Measurements from ENCODE around the gene SLC9C2. TPM values are rescaled to one million over a fixed set of nuclear protein-coding genes. Genes with fewer than 3 reads are reported as not detected.

Gene SLC9C2
- total RNA-seq, 1 donor from 2014 or later: 0.26 TPM

- H3K36me3 ChIP-seq: no peaks in the 10 kb centered on the region
- no peak overlapping the region for H3K27ac ChIP-seq
- intact Hi-C loops (cut with DNase I): no loop called here
- no peak for TF ChIP-seq CTCF (IDR thresholded peaks at IDR 0.05)
- H3K4me3 ChIP-seq: no peak overlapping the region
- H3K4me1 ChIP-seq: no peaks in the 10 kb centered on the region
- H3K9me3 ChIP-seq: no peaks in the 10 kb centered on the region
- DNase-seq (no peak), ATAC-seq (no peak)
- no peaks in the 10 kb centered on the region for H3K27me3 ChIP-seq
Observed at GRCh38 chr1:173580658-173581057, 22.2 kb downstream of the SLC9C2 start.

- ATAC-seq (no peak), DNase-seq (no peak)
- Histone ChIP-seq H3K36me3 (no peaks in the 10 kb centered on the region), H3K4me3 (no peak overlapping the region), H3K4me1 (no peaks in the 10 kb centered on the region), H3K27me3 (no peaks in the 10 kb centered on the region), H3K9me3 (no peaks in the 10 kb centered on the region), H3K27ac (no peak overlapping the region)
- TF ChIP-seq CTCF (IDR thresholded peaks at IDR 0.05): no peak
- intact Hi-C loops (cut with DNase I): no loop called here
Observed at GRCh38 chr1:173580071-173580470, 22.8 kb downstream of the SLC9C2 start.

GRCh38 chr1:173573596-173573995, 29.3 kb downstream of the SLC9C2 start:
- intact Hi-C loops (cut with DNase I): no loop called here

GRCh38 chr1:173572201-173572873, 30.5 kb downstream of the SLC9C2 start:
- H3K9me3 ChIP-seq: peaks cover 2% of the 10 kb centered on the region
- DNase-seq (no peak), ATAC-seq (no peak)
- no peaks in the 10 kb centered on the region for H3K4me1 ChIP-seq
- no peak overlapping the region for H3K27ac ChIP-seq
- H3K27me3 ChIP-seq: no peaks in the 10 kb centered on the region
- intact Hi-C loops (cut with DNase I): no loop called here
- no peak for TF ChIP-seq CTCF (IDR thresholded peaks at IDR 0.05)
- H3K36me3 ChIP-seq: no peaks in the 10 kb centered on the region
- no peak overlapping the region for H3K4me3 ChIP-seq

More at GRCh38 chr1:173573596-173573995, 29.3 kb downstream of the SLC9C2 start:
- Histone ChIP-seq H3K9me3 (no peaks in the 10 kb centered on the region), H3K27ac (no peak overlapping the region), H3K4me1 (no peaks in the 10 kb centered on the region), H3K36me3 (no peaks in the 10 kb centered on the region), H3K27me3 (no peaks in the 10 kb centered on the region), H3K4me3 (no peak overlapping the region)
- ATAC-seq (no peak), DNase-seq (no peak)
- TF ChIP-seq CTCF (IDR thresholded peaks at IDR 0.05): no peak

GRCh38 chr1:173570370-173571007, 32.4 kb downstream of the SLC9C2 start:
- TF ChIP-seq CTCF (IDR thresholded peaks at IDR 0.05): no peak
- no peaks in the 10 kb centered on the region for H3K4me1 ChIP-seq
- H3K27ac ChIP-seq: no peak overlapping the region
- H3K27me3 ChIP-seq: no peaks in the 10 kb centered on the region
- H3K36me3 ChIP-seq: no peaks in the 10 kb centered on the region
- no peak overlapping the region for H3K4me3 ChIP-seq
- H3K9me3 ChIP-seq: peaks cover 7% of the 10 kb centered on the region
- ATAC-seq (no peak), DNase-seq (no peak)
- intact Hi-C loops (cut with DNase I): no loop called here
